Peyer's patch (tissue), 4 donors: Measurements from ENCODE around the gene PGAP6.
"Not testable (repeated sequence)": the region's sequence is repeated elsewhere in the genome, so short reads cannot be mapped to it uniquely, and the experiment has no call there.

Experiments
- CTCF ChIP-seq, 6 experiments: fragments of 450-650 bp in 4 of 6; fragments of 200-600 bp in 2 of 6; sonication (generic) in 1 of 6; IDR thresholded peaks; one replicate each; pipeline ENCODE4 v1.5.1; 2017 to 2019; ENCODE audit warnings: antibody characterized with exemption in 6 of 6, mild to moderate bottlenecking in 3 of 6, moderate library complexity in 1 of 6
- POLR2A ChIP-seq, 2 donors: fragments of 450-650 bp; IDR thresholded peaks; one replicate each; pipeline ENCODE4 v1.5.1; 2017; ENCODE audit warnings: antibody characterized with exemption in 2 of 2, mild to moderate bottlenecking in 2 of 2, moderate library complexity in 2 of 2

GRCh38 chr16:378113-378820, 3.5 kb downstream of the PGAP6 start:
- TF ChIP-seq CTCF, POLR2A (IDR thresholded peaks at IDR 0.05): not testable (repeated sequence)
